Ishikawa (cell line): ENCODE measurements around the gene C3.
A peak's percentile ranks its signal among the peaks of the same experiment; 100 is the strongest.

ENCODE experiments used
- CEBPB ChIP-seq: IDR thresholded peaks from 2 replicates; pipeline ENCODE4 v1.6.1; 2012
- CREB1 ChIP-seq: IDR thresholded peaks from 2 replicates; pipeline ENCODE4 v1.6.1; 2012; ENCODE audit warnings: low read depth
- EGR1 ChIP-seq: IDR thresholded peaks from 2 replicates; pipeline ENCODE4 v1.6.1; 2012
- EP300 ChIP-seq: IDR thresholded peaks from 2 replicates; pipeline ENCODE4 v1.6.1; 2012; ENCODE audit warnings: borderline replicate concordance
- FOXM1 ChIP-seq: IDR thresholded peaks from 2 replicates; pipeline ENCODE4 v1.6.1; 2012; ENCODE audit warnings: low read depth, borderline replicate concordance
- MAX ChIP-seq: IDR thresholded peaks from 2 replicates; pipeline ENCODE4 v1.6.1; 2012
- NFIC ChIP-seq: IDR thresholded peaks from 2 replicates; pipeline ENCODE4 v1.6.1; 2012
- RAD21 ChIP-seq: IDR thresholded peaks from 2 replicates; pipeline ENCODE4 v1.6.1; 2012; ENCODE audit warnings: low read depth
- REST ChIP-seq: IDR thresholded peaks from 2 replicates; pipeline ENCODE4 v1.6.1; 2012; ENCODE audit warnings: low read depth, mild to moderate bottlenecking
- TAF1 ChIP-seq: IDR thresholded peaks from 2 replicates; pipeline ENCODE4 v1.6.1; 2012; ENCODE audit warnings: low read depth, mild to moderate bottlenecking
- TCF12 ChIP-seq: IDR thresholded peaks from 2 replicates; pipeline ENCODE4 v1.6.1; 2012; ENCODE audit warnings: low read depth
- TEAD4 ChIP-seq: IDR thresholded peaks from 2 replicates; pipeline ENCODE4 v1.6.1; 2012
- USF1 ChIP-seq: IDR thresholded peaks from 2 replicates; pipeline ENCODE4 v1.6.1; 2012
- YY1 ChIP-seq: IDR thresholded peaks from 2 replicates; pipeline ENCODE4 v1.6.1; 2012; ENCODE audit warnings: low read depth
- ZBTB7A ChIP-seq: IDR thresholded peaks from 2 replicates; pipeline ENCODE4 v1.6.1; 2012; ENCODE audit warnings: low read depth

The C3 gene

GRCh38 chr19:6723738-6724137 lies 3.3 kb upstream of the C3 start:
- TF ChIP-seq REST (no peak), TCF12 (no peak), MAX (no peak), YY1 (no peak), EGR1 (no peak), USF1 (no peak), EP300 (no peak), RAD21 (no peak), CREB1 (no peak), CEBPB (no peak), NFIC (no peak)

- peak; percentile 55; the same call in 1 of the 2 replicates for TF ChIP-seq ZBTB7A
- TF ChIP-seq EP300, result no peak
- peak; percentile 99 for TF ChIP-seq CEBPB
Measured at GRCh38 chr19:6723108-6723618, 2.7 kb upstream of the C3 start.

GRCh38 chr19:6721773-6722172 lies 1.3 kb upstream of the C3 start:
- no peak for TF ChIP-seq RAD21
- TF ChIP-seq ZBTB7A, result no peak
- TF ChIP-seq REST, result no peak
- TF ChIP-seq MAX, result no peak
- TF ChIP-seq TCF12, result no peak
- TF ChIP-seq USF1, result no peak
- TF ChIP-seq TEAD4, result no peak
- TF ChIP-seq NFIC, result no peak

- TF ChIP-seq TCF12 (no peak), CREB1 (no peak), EP300 (no peak), YY1 (no peak), MAX (no peak), TEAD4 (no peak), ZBTB7A (no peak), CEBPB (no peak)
Measured at GRCh38 chr19:6721138-6721474, 656 bp upstream of the C3 start.

- no peak for TF ChIP-seq FOXM1
- TF ChIP-seq TAF1, result no peak
- TF ChIP-seq EP300, result no peak
- TF ChIP-seq USF1, result no peak
- no peak for TF ChIP-seq NFIC
- no peak for TF ChIP-seq MAX
- no peak for TF ChIP-seq RAD21
- no peak for TF ChIP-seq TCF12
- TF ChIP-seq ZBTB7A, result no peak
- TF ChIP-seq REST, result no peak
- no peak for TF ChIP-seq EGR1
Measured at GRCh38 chr19:6719992-6720368, 470 bp downstream of the C3 start.
